IMR-90 (cell line): ENCODE data around the gene SNX30. TPM values are rescaled to one million over a fixed set of nuclear protein-coding genes. Genes with fewer than 3 reads are reported as not detected.

Experiments used
- ATAC-seq: fragments of 200-7000 bp; cut with Tn5 transposase; 2 replicates; pipeline ENCODE4 v1.9.1; 2020; ENCODE audit warnings: low read depth, mild to moderate bottlenecking, moderate library complexity
- BruUV-seq: library from RNA; stranded (reverse); fragments of 400-500 nt; replicated peaks from 2 replicates; lab custom pipeline; 2021; lab: Mats Ljungman, UMichigan
- CTCF ChIA-PET: fragments of 300-600 bp; formaldehyde crosslinking; extraction: SDS; loops from one replicate; lab custom pipeline; 2021; ENCODE audit warnings: antibody characterized with exemption; lab: Yijun Ruan, JAX
- POLR2A ChIA-PET: fragments of 300-600 bp; sonication (Branson Sonifier 250); formaldehyde crosslinking; loops from one replicate; lab custom pipeline; 2022; ENCODE audit warnings: antibody characterized with exemption; ENCODE audit not compliant: unreplicated experiment; lab: Charles Lee
- DNase-seq: peaks from one replicate; pipeline ENCODE4 v3.0.0; 2013
- H2AFZ ChIP-seq: replicated peaks from 2 replicates; pipeline ENCODE3; 2013; ENCODE audit warnings: low read length, mild to moderate bottlenecking; ENCODE audit not compliant: poor library complexity
- H2AK5ac ChIP-seq: 2 replicates; pipeline ENCODE4 v1.6.1; 2013; ENCODE audit warnings: low read depth, low read length, inconsistent platforms
- H2AK9ac ChIP-seq: replicated peaks from 2 replicates; pipeline ENCODE3; 2013; ENCODE audit warnings: mild to moderate bottlenecking, low read depth, low read length, moderate library complexity; ENCODE audit not compliant: poor library complexity
- H2BK120ac ChIP-seq: 2 replicates; pipeline ENCODE4 v1.6.1; 2013; ENCODE audit warnings: low read depth, low read length, inconsistent platforms
- H2BK15ac ChIP-seq: 3 replicates; pipeline ENCODE4 v1.6.1; 2013; ENCODE audit warnings: low read depth, low read length, inconsistent platforms
- H2BK20ac ChIP-seq: 2 replicates; pipeline ENCODE4 v1.6.1; 2013; ENCODE audit warnings: low read depth, mild to moderate bottlenecking, inconsistent platforms, low read length, moderate library complexity
- H2BK5ac ChIP-seq: 2 replicates; pipeline ENCODE4 v1.6.1; 2013; ENCODE audit warnings: mild to moderate bottlenecking, low read depth, low read length, inconsistent platforms; ENCODE audit not compliant: poor library complexity, severe bottlenecking
- H3K14ac ChIP-seq: replicated peaks from 2 replicates; pipeline ENCODE4 v1.6.1; 2013; ENCODE audit warnings: low read depth, low read length, inconsistent platforms
- H3K18ac ChIP-seq: 2 replicates; pipeline ENCODE4 v1.6.1; 2013; ENCODE audit warnings: low read depth, low read length, control low read depth
- H3K23ac ChIP-seq: 2 replicates; pipeline ENCODE4 v1.6.1; 2013; ENCODE audit warnings: low read depth, low read length, inconsistent platforms
- H3K27ac ChIP-seq: 2 replicates; pipeline ENCODE4 v1.5.1; 2013; ENCODE audit warnings: mild to moderate bottlenecking, control low read depth, low read length; ENCODE audit not compliant: insufficient read depth
- H3K27me3 ChIP-seq: 2 replicates; pipeline ENCODE4 v1.6.1; 2013; ENCODE audit warnings: low read length; ENCODE audit not compliant: control insufficient read depth, insufficient read depth
- H3K36me3 ChIP-seq: 2 replicates; pipeline ENCODE4 v1.6.1; 2013; ENCODE audit warnings: low read length, mixed read lengths; ENCODE audit not compliant: control insufficient read depth, insufficient read depth
- H3K4ac ChIP-seq: 2 replicates; pipeline ENCODE4 v1.6.1; 2013; ENCODE audit warnings: low read depth, low read length, inconsistent platforms
- H3K4me1 ChIP-seq: 2 replicates; pipeline ENCODE4 v1.6.1; 2013; ENCODE audit warnings: low read length, mixed read lengths; ENCODE audit not compliant: control insufficient read depth, insufficient read depth
- H3K4me2 ChIP-seq: 2 replicates; pipeline ENCODE4 v1.6.1; 2013; ENCODE audit warnings: low read depth, mild to moderate bottlenecking, control low read depth, low read length, moderate library complexity
- H3K4me3 ChIP-seq: 2 replicates; pipeline ENCODE4 v1.5.1; 2013; ENCODE audit warnings: low read depth, mild to moderate bottlenecking, control low read depth, low read length, moderate library complexity; ENCODE audit not compliant: insufficient read depth
- H3K56ac ChIP-seq: 2 replicates; pipeline ENCODE4 v1.6.1; 2013; ENCODE audit warnings: low read length, inconsistent platforms; ENCODE audit not compliant: insufficient read depth; ENCODE audit errors: extremely low read depth
- H3K79me1 ChIP-seq, 2 experiments: 2 replicates each; pipeline ENCODE4 v1.6.1; 2013; ENCODE audit warnings: low read length in 2 of 2, inconsistent platforms in 1 of 2, low read depth in 1 of 2
- H3K9ac ChIP-seq: 2 replicates; pipeline ENCODE4 v1.6.1; 2013; ENCODE audit warnings: low read depth, low read length, control low read depth
- H3K9me1 ChIP-seq: 2 replicates; pipeline ENCODE4 v1.6.1; 2013; ENCODE audit warnings: low read length, inconsistent platforms; ENCODE audit not compliant: insufficient read depth
- H3K9me3 ChIP-seq: 2 replicates; pipeline ENCODE4 v1.6.1; 2013; ENCODE audit warnings: low read length; ENCODE audit not compliant: control insufficient read depth, insufficient read depth
- H4K20me1 ChIP-seq: 2 replicates; pipeline ENCODE4 v1.6.1; 2013; ENCODE audit warnings: low read length, inconsistent platforms; ENCODE audit not compliant: insufficient read depth
- H4K5ac ChIP-seq: 2 replicates; pipeline ENCODE4 v1.6.1; 2013; ENCODE audit warnings: mild to moderate bottlenecking, low read depth, low read length, control low read depth
- H4K8ac ChIP-seq, 2 experiments: 2 replicates each; pipeline ENCODE4 v1.6.1; 2013; ENCODE audit warnings: low read depth in 2 of 2, low read length in 2 of 2, control low read depth in 1 of 2, inconsistent platforms in 1 of 2
- H4K91ac ChIP-seq: 2 replicates; pipeline ENCODE4 v1.6.1; 2013; ENCODE audit warnings: low read depth, low read length, inconsistent platforms; ENCODE audit not compliant: insufficient read depth
- CEBPB ChIP-seq: IDR thresholded peaks from 2 replicates; pipeline ENCODE4 v1.6.1; 2012; ENCODE audit warnings: low read depth, low read length, improper control_type of control experiment
- CHD1 ChIP-seq: IDR thresholded peaks from 2 replicates; pipeline ENCODE4 v1.6.1; 2012; ENCODE audit warnings: low read depth, low read length, improper control_type of control experiment
- CTCF ChIP-seq: conservative IDR thresholded peaks from 2 replicates; pipeline ENCODE4 v1.5.1; 2012; ENCODE audit warnings: mild to moderate bottlenecking, low read depth, low read length, improper control_type of control experiment
- ELK1 ChIP-seq: fragments of 150-350 bp; IDR thresholded peaks from 2 replicates; pipeline ENCODE4 v1.6.1; 2016; ENCODE audit warnings: low read depth, mild to moderate bottlenecking, low read length, moderate library complexity, borderline replicate concordance
- FOS ChIP-seq: fragments of 150-350 bp; IDR thresholded peaks from 2 replicates; pipeline ENCODE4 v1.6.1; 2016; ENCODE audit warnings: low read depth, low read length
- MAFK ChIP-seq: IDR thresholded peaks from 2 replicates; pipeline ENCODE4 v1.6.1; 2012; ENCODE audit warnings: low read depth, low read length, improper control_type of control experiment
- MAZ ChIP-seq: IDR thresholded peaks from 2 replicates; pipeline ENCODE4 v1.6.1; 2012; ENCODE audit warnings: low read depth, mild to moderate bottlenecking, low read length, improper control_type of control experiment, moderate library complexity, borderline replicate concordance
- MXI1 ChIP-seq: IDR thresholded peaks from 2 replicates; pipeline ENCODE4 v1.6.1; 2012; ENCODE audit warnings: low read depth, mild to moderate bottlenecking, low read length, moderate library complexity, borderline replicate concordance
- NFE2L2 ChIP-seq: fragments of 150-350 bp; IDR thresholded peaks from 2 replicates; pipeline ENCODE4 v1.6.1; 2016; ENCODE audit warnings: low read depth, mild to moderate bottlenecking, low read length
- POLR2A ChIP-seq: IDR thresholded peaks from 2 replicates; pipeline ENCODE4 v1.6.1; 2012; ENCODE audit warnings: mild to moderate bottlenecking, low read depth, low read length
- RAD21 ChIP-seq: IDR thresholded peaks from 2 replicates; pipeline ENCODE4 v1.6.1; 2012; ENCODE audit warnings: low read length, improper control_type of control experiment
- RFX5 ChIP-seq: IDR thresholded peaks from 2 replicates; pipeline ENCODE4 v1.8.0; 2012; ENCODE audit warnings: low read depth, mild to moderate bottlenecking, low read length, moderate library complexity
- SMC3 ChIP-seq: fragments of 150-350 bp; IDR thresholded peaks from 2 replicates; pipeline ENCODE4 v1.6.1; 2016; ENCODE audit warnings: low read depth, mild to moderate bottlenecking, antibody characterized with exemption, low read length, moderate library complexity
- WGBS, 2 experiments: methylation state at CpG; one replicate each; pipeline versions ENCODE4 v1.1.5 to v1.1.7; 2013; ENCODE audit warnings: missing lambda C conversion rate in 2 of 2; ENCODE audit not compliant: insufficient read length in 1 of 2; ENCODE audit errors: extremely low coverage in 2 of 2; 5-methylcytosine and 5-hydroxymethylcytosine counted together
- dilution Hi-C: fragments of 300-500 bp; cut with HindIII; formaldehyde crosslinking; loops from one replicate; pipeline ENCODE4 v1.14.3; 2018; ENCODE audit warnings: low sequenced_read_pairs; ENCODE audit not compliant: unreplicated experiment
- in situ Hi-C: fragments of 300-500 bp; cut with MboI; formaldehyde crosslinking; loops from 3 replicates; pipeline ENCODE4 v1.14.3; 2019; ENCODE audit warnings: low sequenced_read_pairs, inconsistent platforms, mixed read lengths
- intact Hi-C: fragments of 100-400 bp; cut with micrococcal nuclease; formaldehyde crosslinking; loops from 2 replicates; pipeline ENCODE4 v1.10.0; 2022
- polyA plus RNA-seq, 3 experiments: library from polyadenylated mRNA; depleted of rRNA; stranded (reverse); fragments of >200 nt; gene quantifications; 2 replicates each; pipeline ENCODE4 v1.2.3, GENCODE V29; 2012; ENCODE audit warnings: low replicate concordance in 1 of 3
- total RNA-seq: library from RNA; depleted of rRNA; stranded (reverse); fragments of >200 nt; gene quantifications from 2 replicates; pipeline ENCODE4 v1.2.3, GENCODE V29; 2012

Gene SNX30
- total and polyA plus RNA-seq, 2 of the 4 experiments (the other 2 are of a cell fraction) = 8.0 to 18.8 TPM

GRCh38 chr9:112787978-112788377 is 37.4 kb downstream of the SNX30 start:
- no peaks in the 10 kb centered on the region for H3K27me3 ChIP-seq
- peaks cover 11% of the 10 kb centered on the region for H3K4me1 ChIP-seq
- no peak overlapping the region for H3K4me3 ChIP-seq
- in situ Hi-C loops (no loop called here), intact Hi-C loops (no loop called here), dilution Hi-C loops (no loop called here)
- no peak overlapping the region for H3K18ac ChIP-seq
- H3K4me2 ChIP-seq = no peak overlapping the region
- H2BK120ac ChIP-seq = no peak overlapping the region
- H3K56ac ChIP-seq = no peak overlapping the region
- no peak overlapping the region for H2BK15ac ChIP-seq
- no peak overlapping the region for H4K5ac ChIP-seq
- no peak overlapping the region for H3K4ac ChIP-seq
- CTCF ChIA-PET = interaction anchor here (0.5 kb wide), 1 partner anchor 14 kb away, joined by 7 read pairs; no protein-coding TSS in a partner anchor
- no peak for DNase-seq
- H4K20me1 ChIP-seq = peaks cover 21% of the 10 kb centered on the region
- H2BK20ac ChIP-seq = no peak overlapping the region
- peaks cover 7% of the 10 kb centered on the region; the same call in 1 of the 2 replicates for H3K9me1 ChIP-seq
- ATAC-seq = no peak
- H4K91ac ChIP-seq = no peak overlapping the region
- H3K79me1 ChIP-seq = peaks cover 19 to 47% of the 10 kb centered on the region in 2 experiments
- H2BK5ac ChIP-seq = no peak overlapping the region
- WGBS, 2 experiments = no CpG with 5 or more reads among the region's 3 CpGs
- no peak overlapping the region for H3K14ac ChIP-seq
- no peaks in the 10 kb centered on the region for H3K9me3 ChIP-seq
- no peak for TF ChIP-seq MXI1
- TF ChIP-seq MAZ = no peak
- no peak for TF ChIP-seq SMC3
- no peak for TF ChIP-seq NFE2L2
- TF ChIP-seq ELK1 = no peak
- no peak for TF ChIP-seq RAD21
- no peak for TF ChIP-seq MAFK
- TF ChIP-seq CEBPB = no peak
- no peak for TF ChIP-seq CTCF
- TF ChIP-seq POLR2A = no peak
- TF ChIP-seq CHD1 = no peak
- TF ChIP-seq FOS = no peak
- TF ChIP-seq RFX5 = no peak
- H3K36me3 ChIP-seq = no peaks in the 10 kb centered on the region
- no peak overlapping the region for H2AK5ac ChIP-seq
- no peak overlapping the region for H3K27ac ChIP-seq
- H4K8ac ChIP-seq = no peak overlapping the region
- no peak overlapping the region for H2AK9ac ChIP-seq
- H2AFZ ChIP-seq = no peak overlapping the region
- POLR2A ChIA-PET = no interaction called here
- H3K23ac ChIP-seq = no peak overlapping the region
- BruUV-seq = no TSS peak
- H3K9ac ChIP-seq = no peak overlapping the region
